ENCODE measurements around the gene DNALI1. TPM values are rescaled to one million over a fixed set of nuclear protein-coding genes. Genes with fewer than 3 reads are reported as not detected.
A peak's percentile ranks its signal among the peaks of the same experiment; 100 is the strongest.
"Not testable (repeated sequence)": the region's sequence is repeated elsewhere in the genome, so short reads cannot be mapped to it uniquely, and the experiment has no call there.

DNALI1 gene
- total RNA-seq, 1 experiment from 2014 or later: 0.36 TPM

DNA sequence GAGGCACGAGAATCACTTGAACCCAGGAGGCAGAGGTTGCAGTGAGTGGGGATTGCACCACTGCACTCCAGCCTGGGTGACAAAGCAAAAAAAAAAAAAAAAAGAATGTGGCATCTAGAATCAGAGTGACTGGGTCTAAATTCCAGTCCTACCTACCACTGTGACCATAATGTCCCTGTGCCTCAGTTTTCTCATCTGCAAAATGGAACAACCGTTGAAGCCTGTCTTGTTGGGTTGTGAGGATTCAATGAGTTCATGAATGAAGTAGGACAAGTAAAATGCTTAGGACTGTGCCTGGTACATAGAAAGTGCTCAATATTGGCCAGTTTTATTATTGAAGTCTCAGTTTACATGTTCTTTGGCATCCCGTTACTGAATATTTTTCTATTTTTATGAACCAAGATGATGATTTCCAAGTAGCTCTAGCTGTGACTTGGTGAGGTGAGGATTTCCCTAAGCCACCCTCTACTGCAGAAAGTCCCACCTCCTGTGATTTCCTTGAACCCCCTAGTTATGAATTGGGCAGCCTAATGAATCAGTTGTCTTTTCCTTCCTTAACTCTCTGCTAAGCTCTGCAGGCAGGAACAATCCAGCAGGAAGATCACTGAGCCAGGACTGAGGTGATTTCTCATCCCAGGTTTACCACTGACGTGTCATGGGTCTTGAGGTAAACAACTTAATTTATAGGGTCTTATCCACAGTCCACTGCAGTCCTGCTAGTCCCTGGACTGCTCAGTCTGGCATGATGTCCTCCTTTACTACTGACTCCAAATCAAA, 23.2 kb upstream of the DNALI1 start:
- no TSS peak for BruUV-seq (replicated peaks)

DNA sequence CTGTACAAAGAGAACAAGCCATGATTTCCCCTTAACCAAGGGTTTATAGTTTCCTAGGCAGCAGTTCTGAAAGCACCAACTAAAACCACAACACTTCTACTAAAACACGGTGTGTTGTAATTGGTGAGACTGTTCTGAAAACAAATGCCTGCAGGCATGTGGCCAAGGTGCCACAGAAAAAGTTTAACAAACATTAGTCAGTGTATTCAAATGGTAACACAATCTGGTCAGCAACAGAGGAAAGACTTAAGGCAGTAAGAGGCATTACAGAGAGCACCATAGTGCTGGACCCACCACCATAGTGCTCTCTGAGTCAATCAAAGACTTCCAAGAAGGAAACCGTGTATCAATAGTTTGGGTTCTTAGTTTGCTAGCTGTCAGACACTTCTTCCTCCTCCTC, 19.4 kb upstream of the DNALI1 start:
- H3K27me3 ChIP-seq (ENCODE audit: control insufficient read depth, insufficient read depth, low read length): no peaks in the 10 kb centered on the region
- H3K9me3 ChIP-seq (ENCODE audit: control insufficient read depth, insufficient read depth, low read depth, low read length): no peaks in the 10 kb centered on the region
- ChIA-PET CTCF (no interaction called here), POLR2A (no interaction called here)
- ATAC-seq: no peak
- in situ Hi-C loops (cut with HindIII; ENCODE audit: low pct_unique_long_range_greater_than_20kb, low sequenced_read_pairs) (no loop called here), intact Hi-C loops (cut with micrococcal nuclease; ENCODE audit: unreplicated experiment) (no loop called here)
- no peak overlapping the region for H3K4me3 ChIP-seq (ENCODE audit: low read depth in 2 of 2, low read length in 2 of 2)
- H3K36me3 ChIP-seq (ENCODE audit: control insufficient read depth, insufficient read depth, low read length): peaks cover 15% of the 10 kb centered on the region
- BruUV-seq (replicated peaks): TSS peak; percentile 62
- TF ChIP-seq SIN3A (IDR thresholded peaks at IDR 0.05; ENCODE audit: borderline replicate concordance, insufficient read depth, low read depth, low read length): no peak
- no peak overlapping the region for H3K27ac ChIP-seq (ENCODE audit: low read length)
- peaks cover 5% of the 10 kb centered on the region for H3K4me1 ChIP-seq (ENCODE audit: control insufficient read depth, insufficient read depth, low read length)
- DNase-seq (ENCODE audit: low read depth, low spot score): peak; percentile 76

More for the DNA sequence above, 23.2 kb upstream of the DNALI1 start:
- no peaks in the 10 kb centered on the region for H3K27me3 ChIP-seq (ENCODE audit: control insufficient read depth, insufficient read depth, low read length)
- DNase-seq (ENCODE audit: low read depth, low spot score) (no peak), ATAC-seq (no peak)
- peak overlapping the region; percentile 34; the same call in 1 of the 2 replicates for H3K27ac ChIP-seq (ENCODE audit: low read length)
- H3K4me1 ChIP-seq (ENCODE audit: control insufficient read depth, insufficient read depth, low read length): peaks cover 5% of the 10 kb centered on the region
- no peak for TF ChIP-seq CTCF (IDR thresholded peaks at IDR 0.05)
- TF ChIP-seq POLR2AphosphoS5 (IDR thresholded peaks at IDR 0.05; ENCODE audit: low read depth, low read length): no peak
- no peak for TF ChIP-seq SIN3A (IDR thresholded peaks at IDR 0.05; ENCODE audit: borderline replicate concordance, insufficient read depth, low read depth, low read length)
- TF ChIP-seq, protein P1, sequence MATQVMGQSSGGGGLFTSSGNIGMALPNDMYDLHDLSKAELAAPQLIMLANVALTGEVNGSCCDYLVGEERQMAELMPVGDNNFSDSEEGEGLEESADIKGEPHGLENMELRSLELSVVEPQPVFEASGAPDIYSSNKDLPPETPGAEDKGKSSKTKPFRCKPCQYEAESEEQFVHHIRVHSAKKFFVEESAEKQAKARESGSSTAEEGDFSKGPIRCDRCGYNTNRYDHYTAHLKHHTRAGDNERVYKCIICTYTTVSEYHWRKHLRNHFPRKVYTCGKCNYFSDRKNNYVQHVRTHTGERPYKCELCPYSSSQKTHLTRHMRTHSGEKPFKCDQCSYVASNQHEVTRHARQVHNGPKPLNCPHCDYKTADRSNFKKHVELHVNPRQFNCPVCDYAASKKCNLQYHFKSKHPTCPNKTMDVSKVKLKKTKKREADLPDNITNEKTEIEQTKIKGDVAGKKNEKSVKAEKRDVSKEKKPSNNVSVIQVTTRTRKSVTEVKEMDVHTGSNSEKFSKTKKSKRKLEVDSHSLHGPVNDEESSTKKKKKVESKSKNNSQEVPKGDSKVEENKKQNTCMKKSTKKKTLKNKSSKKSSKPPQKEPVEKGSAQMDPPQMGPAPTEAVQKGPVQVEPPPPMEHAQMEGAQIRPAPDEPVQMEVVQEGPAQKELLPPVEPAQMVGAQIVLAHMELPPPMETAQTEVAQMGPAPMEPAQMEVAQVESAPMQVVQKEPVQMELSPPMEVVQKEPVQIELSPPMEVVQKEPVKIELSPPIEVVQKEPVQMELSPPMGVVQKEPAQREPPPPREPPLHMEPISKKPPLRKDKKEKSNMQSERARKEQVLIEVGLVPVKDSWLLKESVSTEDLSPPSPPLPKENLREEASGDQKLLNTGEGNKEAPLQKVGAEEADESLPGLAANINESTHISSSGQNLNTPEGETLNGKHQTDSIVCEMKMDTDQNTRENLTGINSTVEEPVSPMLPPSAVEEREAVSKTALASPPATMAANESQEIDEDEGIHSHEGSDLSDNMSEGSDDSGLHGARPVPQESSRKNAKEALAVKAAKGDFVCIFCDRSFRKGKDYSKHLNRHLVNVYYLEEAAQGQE (IDR thresholded peaks at IDR 0.05; ENCODE audit: insufficient read depth in 1 of 2, low read depth in 2 of 2, low read length in 1 of 2): no peak
- no peak for TF ChIP-seq TCF7L2 (IDR thresholded peaks at IDR 0.05; ENCODE audit: low read depth, low read length)
- CTCF ChIA-PET: interaction anchor here (0.5 to 0.6 kb wide), 2 partner anchors 19 to 30 kb away, joined by 5 read pairs; partner anchors contain the start of gene MEAF6
- no peak overlapping the region for H3K4me3 ChIP-seq (ENCODE audit: low read depth in 2 of 2, low read length in 2 of 2)
- peaks cover 4% of the 10 kb centered on the region for H3K36me3 ChIP-seq (ENCODE audit: control insufficient read depth, insufficient read depth, low read length)
- no peaks in the 10 kb centered on the region for H3K9me3 ChIP-seq (ENCODE audit: control insufficient read depth, insufficient read depth, low read depth, low read length)
- POLR2A ChIA-PET: interaction anchor here (0.5 to 0.6 kb wide), 3 partner anchors 15 to 47 kb away, joined by 3 to 9 read pairs (median 5); no protein-coding TSS in a partner anchor
- intact Hi-C loops (cut with micrococcal nuclease; ENCODE audit: unreplicated experiment) (no loop called here), in situ Hi-C loops (cut with HindIII; ENCODE audit: low pct_unique_long_range_greater_than_20kb, low sequenced_read_pairs) (no loop called here)

DNA sequence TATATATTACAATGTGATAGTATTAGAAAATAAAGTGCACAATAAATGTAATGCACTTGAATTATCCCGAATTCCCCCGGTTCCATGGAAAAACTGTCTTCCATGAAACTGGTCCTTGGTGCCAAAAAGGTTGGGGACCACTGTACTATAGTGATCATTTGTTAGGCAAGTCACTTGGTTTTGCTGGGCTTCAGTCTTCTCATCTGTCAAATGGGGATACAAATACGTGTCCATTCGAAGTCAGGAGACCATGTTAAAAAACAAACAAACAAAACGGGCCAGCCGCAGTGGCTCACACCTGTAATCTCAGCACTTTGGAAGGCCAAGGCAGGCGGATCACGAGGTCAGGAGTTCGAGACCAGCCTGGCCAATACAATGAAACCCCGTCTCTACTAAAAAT, 17.6 kb upstream of the DNALI1 start:
- in situ Hi-C loops (cut with HindIII; ENCODE audit: low pct_unique_long_range_greater_than_20kb, low sequenced_read_pairs); H3K27ac ChIP-seq (ENCODE audit: low read length); H3K9me3 ChIP-seq (ENCODE audit: control insufficient read depth, insufficient read depth, low read depth, low read length); H3K4me3 ChIP-seq (ENCODE audit: low read depth in 2 of 2, low read length in 2 of 2); ATAC-seq; H3K4me1 ChIP-seq (ENCODE audit: control insufficient read depth, insufficient read depth, low read length); DNase-seq (ENCODE audit: low read depth, low spot score); H3K27me3 ChIP-seq (ENCODE audit: control insufficient read depth, insufficient read depth, low read length); BruUV-seq (replicated peaks); intact Hi-C loops (cut with micrococcal nuclease; ENCODE audit: unreplicated experiment): not testable (repeated sequence)
- peaks cover 15% of the 10 kb centered on the region for H3K36me3 ChIP-seq (ENCODE audit: control insufficient read depth, insufficient read depth, low read length)
- CTCF ChIA-PET: interaction anchor here (0.6 kb wide), 1 partner anchor 1656 kb away, joined by 6 read pairs; the partner anchor contains the start of gene AGO1
- POLR2A ChIA-PET: interaction anchor here (0.7 kb wide), 1 partner anchor 43 kb away, joined by 6 read pairs; no protein-coding TSS in a partner anchor

Data from Panc1 (cell line).